H1 (cell line): ENCODE data around the gene RAPGEF5. TPM values are rescaled to one million over a fixed set of nuclear protein-coding genes. Genes with fewer than 3 reads are reported as not detected.

Source experiments
- CTCF ChIA-PET: fragments of 300-600 bp; sonication (Branson Sonifier 250); formaldehyde crosslinking; loops from one replicate; lab custom pipeline; 2021; ENCODE audit not compliant: partially characterized antibody; lab: Charles Lee
- POLR2A ChIA-PET: fragments of 300-600 bp; sonication (Branson Sonifier 250); formaldehyde crosslinking; loops from one replicate; lab custom pipeline; 2021; ENCODE audit warnings: inconsistent platforms; ENCODE audit not compliant: partially characterized antibody; lab: Charles Lee
- DNase-seq, 2 experiments: peaks; one replicate each; pipeline versions ENCODE4 v3.0.0 to v3.0.0-alpha.2; 2010 to 2022; ENCODE audit warnings: low spot score in 2 of 2, low read depth in 1 of 2, mixed read lengths in 1 of 2
- FAIRE-seq: peaks from 2 replicates; lab custom pipeline; 2011; peaks lifted over from hg19 to GRCh38; lab: Jason Lieb, UNC
- H2AFZ ChIP-seq: 2 replicates; pipeline ENCODE4 v1.8.1; 2012; ENCODE audit warnings: low read length, inconsistent platforms
- H2AK5ac ChIP-seq: 2 replicates; pipeline ENCODE4 v1.6.1; 2013; ENCODE audit warnings: low read depth, low read length
- H2BK120ac ChIP-seq: replicated peaks from 2 replicates; pipeline ENCODE3; 2013; ENCODE audit warnings: low read depth, low read length, inconsistent platforms
- H2BK12ac ChIP-seq: 2 replicates; pipeline ENCODE4 v1.6.1; 2013; ENCODE audit warnings: low read depth, low read length
- H2BK15ac ChIP-seq: 2 replicates; pipeline ENCODE4 v1.6.1; 2013; ENCODE audit warnings: low read length
- H2BK20ac ChIP-seq: 2 replicates; pipeline ENCODE4 v1.6.1; 2013; ENCODE audit warnings: low read length
- H2BK5ac ChIP-seq: 2 replicates; pipeline ENCODE4 v1.6.1; 2013; ENCODE audit warnings: low read depth, low read length
- H3K14ac ChIP-seq: 2 replicates; pipeline ENCODE4 v1.6.1; 2013; ENCODE audit warnings: inconsistent platforms; ENCODE audit not compliant: insufficient read length
- H3K18ac ChIP-seq: 2 replicates; pipeline ENCODE4 v1.6.1; 2013; ENCODE audit warnings: low read length; ENCODE audit errors: extremely low read depth
- H3K23ac ChIP-seq: 2 replicates; pipeline ENCODE4 v1.6.1; 2013; ENCODE audit warnings: inconsistent platforms; ENCODE audit not compliant: insufficient read length
- H3K23me2 ChIP-seq: 2 replicates; pipeline ENCODE4 v1.6.1; 2013; ENCODE audit warnings: low read depth, low read length
- H3K27ac ChIP-seq: 2 replicates; pipeline ENCODE4 v1.6.1; 2011; ENCODE audit warnings: low read depth, low read length, inconsistent platforms
- H3K27me3 ChIP-seq, 4 experiments: replicated peaks in 1 of 4; 1 replicate in 1 of 4; 2 replicates in 3 of 4; pipeline versions ENCODE4 v1.6.1 to v1.8.1; 2011 to 2013; ENCODE audit warnings: low read length in 3 of 4, mild to moderate bottlenecking in 3 of 4, inconsistent platforms in 2 of 4, mixed read lengths in 2 of 4, moderate library complexity in 1 of 4; ENCODE audit not compliant: control insufficient read depth in 3 of 4, insufficient read depth in 3 of 4; ENCODE audit errors: extremely low read depth in 1 of 4
- H3K36me3 ChIP-seq, 4 experiments: 2 replicates each; pipeline versions ENCODE4 v1.6.1 to v1.8.1; 2011 to 2013; ENCODE audit warnings: mild to moderate bottlenecking in 4 of 4, low read length in 3 of 4, moderate library complexity in 2 of 4, control low read depth in 1 of 4, inconsistent platforms in 1 of 4; ENCODE audit not compliant: insufficient read depth in 4 of 4, control insufficient read depth in 2 of 4
- H3K4ac ChIP-seq: replicated peaks from 2 replicates; pipeline ENCODE3; 2013; ENCODE audit warnings: low read length, low read depth, mixed read lengths, inconsistent platforms; ENCODE audit not compliant: insufficient read length
- H3K4me1 ChIP-seq, 4 experiments: replicated peaks in 1 of 4; 1 replicate in 1 of 4; 2 replicates in 3 of 4; pipeline versions ENCODE4 v1.6.1 to v1.8.1; 2011 to 2013; ENCODE audit warnings: low read length in 3 of 4, inconsistent platforms in 2 of 4, mixed read lengths in 1 of 4; ENCODE audit not compliant: insufficient read depth in 4 of 4, control insufficient read depth in 3 of 4
- H3K4me2 ChIP-seq, 2 experiments: 2 replicates each; pipeline versions ENCODE4 v1.6.1 to v1.8.1; 2011 to 2013; ENCODE audit warnings: low read depth in 2 of 2, low read length in 2 of 2, control low read depth in 1 of 2, inconsistent platforms in 1 of 2, mild to moderate bottlenecking in 1 of 2; ENCODE audit not compliant: insufficient read depth in 1 of 2
- H3K4me3 ChIP-seq, 4 experiments: fragments of 200-600, 300-600 bp in 1 of 4; sonication (generic), shearing (Covaris generic), sonication (Bioruptor Twin) in 1 of 4; 2 replicates each; pipeline versions ENCODE4 v1.5.1 to v1.8.1; 2011 to 2016; ENCODE audit warnings: low read length in 4 of 4, low read depth in 3 of 4, control low read depth in 2 of 4, inconsistent platforms in 2 of 4, mild to moderate bottlenecking in 2 of 4, mixed read lengths in 1 of 4, moderate library complexity in 1 of 4; ENCODE audit not compliant: insufficient read depth in 2 of 4; ENCODE audit errors: extremely low read depth in 1 of 4
- H3K56ac ChIP-seq: replicated peaks from 2 replicates; pipeline ENCODE3; 2013; ENCODE audit warnings: low read depth, mild to moderate bottlenecking, mixed read lengths, low read length, inconsistent platforms; ENCODE audit not compliant: insufficient read length
- H3K79me1 ChIP-seq: 2 replicates; pipeline ENCODE4 v1.6.1; 2013; ENCODE audit warnings: low read depth, low read length, control low read depth
- H3K79me2 ChIP-seq, 2 experiments: 2 replicates each; pipeline versions ENCODE4 v1.6.1 to v1.8.1; 2012 to 2013; ENCODE audit warnings: low read length in 2 of 2, mild to moderate bottlenecking in 2 of 2, inconsistent platforms in 1 of 2; ENCODE audit not compliant: insufficient read depth in 2 of 2, control insufficient read depth in 1 of 2
- H3K9ac ChIP-seq, 4 experiments: replicated peaks in 1 of 4; 1 replicate in 1 of 4; 2 replicates in 3 of 4; pipeline versions ENCODE4 v1.6.1 to v1.8.1; 2011 to 2013; ENCODE audit warnings: low read depth in 3 of 4, low read length in 3 of 4, control low read depth in 2 of 4, mild to moderate bottlenecking in 2 of 4, moderate library complexity in 2 of 4, inconsistent platforms in 1 of 4; ENCODE audit errors: extremely low read depth in 1 of 4
- H3K9me3 ChIP-seq, 2 experiments: 2 replicates each; pipeline versions ENCODE4 v1.6.1 to v1.8.1; 2012 to 2013; ENCODE audit warnings: mild to moderate bottlenecking in 2 of 2, moderate library complexity in 2 of 2, control low read depth in 1 of 2, inconsistent platforms in 1 of 2, low read depth in 1 of 2, low read length in 1 of 2, mixed read lengths in 1 of 2; ENCODE audit not compliant: insufficient read depth in 2 of 2
- H4K20me1 ChIP-seq, 2 experiments: replicated peaks in 1 of 2; 2 replicates each; pipeline versions ENCODE3 to v1.8.1; 2011 to 2013; ENCODE audit warnings: inconsistent platforms in 2 of 2, low read length in 2 of 2, mild to moderate bottlenecking in 1 of 2; ENCODE audit not compliant: insufficient read depth in 2 of 2, control insufficient read depth in 1 of 2
- H4K5ac ChIP-seq: 2 replicates; pipeline ENCODE4 v1.6.1; 2013; ENCODE audit warnings: low read length, low read depth, mixed read lengths, inconsistent platforms; ENCODE audit not compliant: insufficient read length
- H4K8ac ChIP-seq: 2 replicates; pipeline ENCODE4 v1.8.0; 2013; ENCODE audit warnings: mild to moderate bottlenecking, moderate library complexity, low read length, inconsistent platforms; ENCODE audit not compliant: insufficient read depth; ENCODE audit errors: extremely low read depth
- H4K91ac ChIP-seq: replicated peaks from 2 replicates; pipeline ENCODE3; 2013; ENCODE audit warnings: low read length, mixed read lengths, inconsistent platforms; ENCODE audit not compliant: insufficient read length
- BRCA1 ChIP-seq: IDR thresholded peaks from 2 replicates; pipeline ENCODE4 v1.6.1; 2012; ENCODE audit warnings: low read depth, low read length, improper control_type of control experiment
- CHD2 ChIP-seq: IDR thresholded peaks from 2 replicates; pipeline ENCODE4 v1.6.1; 2012; ENCODE audit warnings: low read length, improper control_type of control experiment
- E2F6 ChIP-seq: IDR thresholded peaks from 2 replicates; pipeline ENCODE4 v1.6.1; 2012; ENCODE audit warnings: inconsistent platforms
- JUN ChIP-seq: IDR thresholded peaks from 2 replicates; pipeline ENCODE4 v1.6.1; 2011; ENCODE audit warnings: low read depth, mild to moderate bottlenecking, improper control_type of control experiment, low read length
- JUND ChIP-seq: IDR thresholded peaks from 2 replicates; pipeline ENCODE4 v1.6.1; 2011; ENCODE audit warnings: mild to moderate bottlenecking, improper control_type of control experiment, low read length
- MAX ChIP-seq: IDR thresholded peaks from 2 replicates; pipeline ENCODE4 v1.6.1; 2012; ENCODE audit warnings: inconsistent platforms
- POLR2AphosphoS5 ChIP-seq: IDR thresholded peaks from 2 replicates; pipeline ENCODE4 v1.6.1; 2011; ENCODE audit warnings: low read depth, low read length
- POU5F1 ChIP-seq: IDR thresholded peaks from 2 replicates; pipeline ENCODE4 v1.6.1; 2011; ENCODE audit warnings: low read depth, mild to moderate bottlenecking, low read length, moderate library complexity
- RNF2 ChIP-seq: fragments of 200-900, 300-1000 bp; sonication (generic); IDR thresholded peaks from 2 replicates; pipeline ENCODE4 v1.7.1; 2016; ENCODE audit warnings: borderline replicate concordance, low read depth, mild to moderate bottlenecking, antibody characterized with exemption, low read length; ENCODE audit not compliant: poor library complexity, severe bottlenecking; ENCODE audit errors: missing control alignments
- SUZ12 ChIP-seq: fragments of 200-600 bp; sonication (generic); IDR thresholded peaks from 2 replicates; pipeline ENCODE4 v1.6.1; 2012; ENCODE audit warnings: mild to moderate bottlenecking, inconsistent platforms, low read length, moderate library complexity, mixed read lengths
- TAF7 ChIP-seq: optimal IDR thresholded peaks from 2 replicates; pipeline ENCODE3; 2011; ENCODE audit warnings: low read depth, mild to moderate bottlenecking, inconsistent platforms, low read length, moderate library complexity, borderline replicate concordance
- TCF12 ChIP-seq: IDR thresholded peaks from 2 replicates; pipeline ENCODE4 v1.6.1; 2011; ENCODE audit warnings: low read depth, mild to moderate bottlenecking, low read length
- TEAD4 ChIP-seq: IDR thresholded peaks from 2 replicates; pipeline ENCODE4 v1.6.1; 2012; ENCODE audit warnings: low read depth, low read length, inconsistent platforms, mixed read lengths
- YY1 ChIP-seq: IDR thresholded peaks from 2 replicates; pipeline ENCODE4 v1.6.1; 2011; ENCODE audit warnings: low read depth, mild to moderate bottlenecking, low read length
- WGBS, 2 experiments: shearing (Covaris generic) in 1 of 2; methylation state at CpG; one replicate each; pipeline versions ENCODE4 v1.1.6 to v1.1.7; 2013 to 2015; ENCODE audit warnings: low lambda C conversion rate in 2 of 2, mixed read lengths in 2 of 2, inconsistent platforms in 1 of 2, low coverage in 1 of 2, missing lambda C conversion rate in 1 of 2; ENCODE audit not compliant: insufficient replicate concordance in 2 of 2, insufficient coverage in 1 of 2, insufficient read length in 1 of 2; ENCODE audit errors: extremely low coverage in 1 of 2, missing lambda C conversion rate in 1 of 2; 5-methylcytosine and 5-hydroxymethylcytosine counted together
- polyA plus RNA-seq, 7 experiments: library from polyadenylated mRNA; depleted of rRNA in 3 of 7; stranded (reverse) in 5 of 7; unstranded in 2 of 7; fragments of >200 nt in 5 of 7; fragments of 200-250 nt in 2 of 7; gene quantifications; 1 replicate in 5 of 7; 2 replicates in 1 of 7; 4 replicates in 1 of 7; pipeline versions ENCODE4 v1.2.1 to v1.2.3, GENCODE V29; 2011 to 2013; ENCODE audit warnings: missing spikeins in 2 of 7, mixed read lengths in 2 of 7
- total RNA-seq: library from RNA; stranded (reverse); fragmentation: NEBNext Ultra II Directional; extraction: Animal tissue kit (Norgen Biotek cat#: 25700); gene quantifications from 2 replicates; pipeline ENCODE4 v1.2.1, GENCODE V29; 2021

The RAPGEF5 gene
- total and polyA plus RNA-seq, 2 of the 8 experiments (the other 6 are each of a cell fraction or from before 2014, with no cell fraction given) = 4.4 to 22.9 TPM

- Histone ChIP-seq H3K4me2 (no peak overlapping the region), H2BK120ac (no peak overlapping the region), H4K91ac (no peak overlapping the region), H3K27me3 (no peaks in the 10 kb centered on the region), H2BK5ac (no peak overlapping the region), H2BK15ac (no peak overlapping the region), H3K23ac (no peak overlapping the region), H2AFZ (no peak overlapping the region), H3K79me1 (no peaks in the 10 kb centered on the region), H3K4me3 (no peak overlapping the region), H2BK12ac (no peak overlapping the region), H4K20me1 (no peaks in the 10 kb centered on the region), H2BK20ac (no peak overlapping the region), H3K36me3 (peaks cover 0 to 22% (median 11%) of the 10 kb centered on the region in 4 experiments; a peak in 5 of 8 replicates), H3K27ac (no peak overlapping the region), H3K4ac (no peak overlapping the region), H3K18ac (no peak overlapping the region), H3K23me2 (no peaks in the 10 kb centered on the region), H4K8ac (no peak overlapping the region), H3K9ac (no peak overlapping the region), H3K14ac (no peak overlapping the region), H3K4me1 (peaks cover 4 to 18% (median 10%) of the 10 kb centered on the region in 4 experiments), H3K79me2 (no peaks in the 10 kb centered on the region), H3K9me3 (no peaks in the 10 kb centered on the region; a peak in 1 of 4 replicates), H3K56ac (no peak overlapping the region), H2AK5ac (no peak overlapping the region), H4K5ac (no peak overlapping the region)
- POLR2A ChIA-PET = interaction anchor here (1.0 kb wide), 1 partner anchor 9 kb away, joined by 3 read pairs; no protein-coding TSS in a partner anchor
- DNase-seq = no peak
- no peak for FAIRE-seq
- CTCF ChIA-PET = interaction anchor here (0.6 to 1.2 kb wide), 3 partner anchors 153 to 673 kb away, joined by 3 read pairs; no protein-coding TSS in a partner anchor
- WGBS, 2 experiments = 83% methylated on average over 3 of the region's 3 CpGs; no CpG with 5 or more reads in 1 of the 2 experiments
- TF ChIP-seq YY1 = no peak
- TF ChIP-seq POLR2AphosphoS5 = no peak
- no peak for TF ChIP-seq POU5F1
- no peak for TF ChIP-seq MAX
- no peak for TF ChIP-seq RNF2
- no peak for TF ChIP-seq JUN
- no peak for TF ChIP-seq TCF12
- TF ChIP-seq CHD2 = no peak
- TF ChIP-seq TEAD4 = no peak
- TF ChIP-seq SUZ12 = no peak
- no peak for TF ChIP-seq TAF7
- TF ChIP-seq JUND = no peak
- no peak for TF ChIP-seq BRCA1
- no peak for TF ChIP-seq E2F6
Observed at GRCh38 chr7:22143491-22143890, 213.5 kb downstream of the RAPGEF5 start.
